ENCODE measurements around the gene XPA. TPM values are rescaled to one million over a fixed set of nuclear protein-coding genes. Genes with fewer than 3 reads are reported as not detected.

Gene XPA
- total RNA-seq, 2 donors from 2014 or later: 4.9 to 7.3 TPM

DNA sequence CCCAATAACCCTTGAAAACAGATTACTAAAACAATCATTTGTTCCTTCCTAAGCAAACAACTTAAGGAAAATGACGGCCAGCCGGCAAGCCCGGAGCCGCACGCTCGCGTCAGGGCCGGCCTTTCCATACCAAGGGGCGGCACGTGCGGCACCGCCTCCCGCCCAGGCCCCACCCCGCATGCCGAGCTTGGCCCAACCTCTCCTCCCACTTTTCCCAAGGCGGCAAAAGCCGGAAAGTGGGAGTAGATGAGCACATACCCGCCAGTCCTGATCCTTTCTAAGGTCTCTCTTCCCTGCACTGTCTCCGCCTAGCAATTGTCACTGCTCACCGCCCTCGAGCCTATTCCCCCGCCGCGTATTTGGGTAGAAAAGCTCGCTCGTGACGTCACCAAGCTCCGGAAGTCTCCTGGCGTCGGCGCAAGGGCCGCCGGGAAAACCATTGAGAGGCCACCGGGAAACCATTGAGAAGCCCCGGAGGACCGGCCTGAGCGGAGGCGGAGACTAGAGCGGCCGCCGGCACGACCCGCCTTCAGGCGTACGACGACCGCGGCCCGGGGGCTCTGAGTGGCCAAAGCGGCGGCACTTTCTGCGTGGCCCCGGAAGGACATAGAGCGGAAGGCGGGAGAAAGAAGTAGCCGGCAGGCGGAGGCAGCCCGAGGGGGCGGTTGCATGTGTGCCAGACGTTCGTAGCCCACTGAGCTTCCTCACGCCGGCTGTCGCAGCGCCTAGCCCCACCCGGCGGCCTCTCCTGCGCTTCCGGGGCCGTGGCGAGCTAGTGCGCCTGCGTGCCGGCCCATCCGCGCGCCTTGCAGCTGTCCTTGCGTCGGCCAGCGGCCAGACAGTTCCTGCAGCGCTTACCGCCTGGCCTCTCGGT is 63.9 kb downstream of the XPA start, which contains the start of the genes NCBP1 and TSTD2:
Gene NCBP1, plus strand, starts transcription at position 837 of the 874 bp plus-strand sequence. CDS start 61 bp downstream, outside the sequence.
Gene TSTD2, minus strand, starts transcription at position 384 of the 874 bp plus-strand sequence. CDS start 5,806 bp downstream, outside the sequence.
- TF ChIP-seq, protein P1, sequence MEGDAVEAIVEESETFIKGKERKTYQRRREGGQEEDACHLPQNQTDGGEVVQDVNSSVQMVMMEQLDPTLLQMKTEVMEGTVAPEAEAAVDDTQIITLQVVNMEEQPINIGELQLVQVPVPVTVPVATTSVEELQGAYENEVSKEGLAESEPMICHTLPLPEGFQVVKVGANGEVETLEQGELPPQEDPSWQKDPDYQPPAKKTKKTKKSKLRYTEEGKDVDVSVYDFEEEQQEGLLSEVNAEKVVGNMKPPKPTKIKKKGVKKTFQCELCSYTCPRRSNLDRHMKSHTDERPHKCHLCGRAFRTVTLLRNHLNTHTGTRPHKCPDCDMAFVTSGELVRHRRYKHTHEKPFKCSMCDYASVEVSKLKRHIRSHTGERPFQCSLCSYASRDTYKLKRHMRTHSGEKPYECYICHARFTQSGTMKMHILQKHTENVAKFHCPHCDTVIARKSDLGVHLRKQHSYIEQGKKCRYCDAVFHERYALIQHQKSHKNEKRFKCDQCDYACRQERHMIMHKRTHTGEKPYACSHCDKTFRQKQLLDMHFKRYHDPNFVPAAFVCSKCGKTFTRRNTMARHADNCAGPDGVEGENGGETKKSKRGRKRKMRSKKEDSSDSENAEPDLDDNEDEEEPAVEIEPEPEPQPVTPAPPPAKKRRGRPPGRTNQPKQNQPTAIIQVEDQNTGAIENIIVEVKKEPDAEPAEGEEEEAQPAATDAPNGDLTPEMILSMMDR (conservative IDR thresholded peaks at IDR 0.05): peak; percentile 23
- Mint-ChIP-seq H3K36me3 (ENCODE audit: low read depth) (no peaks in the 10 kb centered on the region), H3K4me1 (peaks cover 34% of the 10 kb centered on the region), H3K4me3 (peak within 1 kb of the TSS; percentile 74), H3K27me3 (ENCODE audit: insufficient read depth) (no peaks in the 10 kb centered on the region), H3K9me3 (no peaks in the 10 kb centered on the region), H3K27ac (peak within 1 kb of the TSS; percentile 100)
- no peaks in the 10 kb centered on the region for H3K9me3 ChIP-seq (ENCODE audit: control insufficient read depth, low read length)
- H3K9ac ChIP-seq (ENCODE audit: extremely low read depth, low read length, poor library complexity, severe bottlenecking): peak within 1 kb of the TSS; percentile 100
- peak within 1 kb of the TSS; percentile 95 for H3K4me3 ChIP-seq (ENCODE audit: low read length)
- peak within 1 kb of the TSS; percentile 100 for H3K27ac ChIP-seq (ENCODE audit: low read depth, low read length)
- peak; percentile 98 for DNase-seq
- no peaks in the 10 kb centered on the region for H3K27me3 ChIP-seq (ENCODE audit: control insufficient read depth, insufficient read depth, low read length, poor library complexity, severe bottlenecking)
- H3K36me3 ChIP-seq (ENCODE audit: control insufficient read depth, insufficient read depth, low read length): no peaks in the 10 kb centered on the region
- 0% methylated on average over 28 to 83 of the region's 83 CpGs for WGBS, 2 experiments (ENCODE audit: insufficient coverage in 1 of 2, insufficient read length in 1 of 2)
- peaks cover 2% of the 10 kb centered on the region for H3K4me1 ChIP-seq (ENCODE audit: control insufficient read depth, insufficient read depth, low read length)

DNA sequence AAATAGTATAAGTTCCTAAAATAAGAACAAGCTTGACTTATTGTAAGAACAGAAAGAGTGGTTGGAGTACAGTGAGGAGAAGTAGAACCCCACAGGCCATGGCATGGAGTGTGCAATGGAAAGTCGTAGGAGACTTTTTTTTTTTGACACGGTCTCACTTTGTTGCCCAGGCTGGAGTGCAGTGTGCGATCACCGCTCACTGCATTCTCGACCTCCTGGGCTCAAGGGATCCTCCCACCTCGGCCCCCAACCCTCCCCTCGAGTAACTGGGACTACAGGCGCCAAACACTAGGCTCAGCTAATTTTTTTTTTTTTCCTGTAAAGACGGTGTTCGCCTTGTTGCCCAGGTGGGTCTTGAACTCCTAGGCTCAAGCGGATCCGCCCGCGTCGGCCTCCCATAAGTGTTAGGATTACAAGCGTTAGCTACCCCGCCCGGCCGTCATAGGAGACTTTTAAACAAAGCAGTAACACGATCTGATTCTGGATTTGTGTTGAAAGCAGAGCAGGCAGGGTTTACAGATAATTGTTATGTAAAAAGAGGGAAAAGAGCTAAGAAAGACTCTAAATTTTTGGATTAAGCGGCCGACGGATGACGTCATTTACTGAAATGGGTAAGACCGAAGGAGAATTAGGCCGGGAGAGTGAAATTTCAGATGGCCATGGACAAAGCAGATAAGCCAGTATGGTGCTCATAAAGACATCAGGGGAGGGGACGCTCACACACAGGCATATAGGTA is 64.7 kb downstream of the XPA start:
- Mint-ChIP-seq H3K4me1 (peaks cover 32% of the 10 kb centered on the region), H3K27me3 (ENCODE audit: insufficient read depth) (no peaks in the 10 kb centered on the region), H3K9me3 (no peaks in the 10 kb centered on the region), H3K4me3 (peak overlapping the region; percentile 74), H3K27ac (peak overlapping the region; percentile 100), H3K36me3 (ENCODE audit: low read depth) (peaks cover under 1% of the 10 kb centered on the region)
- Histone ChIP-seq H3K27ac (ENCODE audit: low read depth, low read length) (peak overlapping the region; percentile 100), H3K4me3 (ENCODE audit: low read length) (peak overlapping the region; percentile 95), H3K9me3 (ENCODE audit: control insufficient read depth, low read length) (no peaks in the 10 kb centered on the region), H3K27me3 (ENCODE audit: control insufficient read depth, insufficient read depth, low read length, poor library complexity, severe bottlenecking) (no peaks in the 10 kb centered on the region), H3K4me1 (ENCODE audit: control insufficient read depth, insufficient read depth, low read length) (peaks cover 2% of the 10 kb centered on the region), H3K9ac (ENCODE audit: extremely low read depth, low read length, poor library complexity, severe bottlenecking) (peak overlapping the region; percentile 100), H3K36me3 (ENCODE audit: control insufficient read depth, insufficient read depth, low read length) (peaks cover 2% of the 10 kb centered on the region)
- TF ChIP-seq, protein P1 (conservative IDR thresholded peaks at IDR 0.05): no peak
- WGBS, 2 experiments (ENCODE audit: insufficient coverage in 1 of 2, insufficient read length in 1 of 2): 1% methylated on average over 17 to 27 of the region's 27 CpGs
- DNase-seq: peak; percentile 84

DNA sequence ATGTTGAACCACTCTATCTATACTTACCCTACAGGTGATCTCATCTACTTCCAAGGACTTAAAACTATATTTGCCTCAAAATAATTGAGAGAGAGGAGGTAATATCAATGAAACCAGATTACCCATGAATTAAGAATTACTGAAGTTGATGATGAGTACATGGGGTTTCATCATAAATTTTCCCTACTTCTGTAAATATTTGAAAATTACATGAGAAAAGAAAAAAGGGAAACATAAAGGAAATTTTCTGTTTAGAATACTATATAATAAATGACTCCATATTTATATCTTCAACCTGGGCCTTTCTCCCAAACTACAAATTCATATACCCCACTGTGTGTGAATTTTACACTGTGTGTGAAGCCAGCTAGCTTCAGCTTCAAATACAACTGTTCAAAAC is 66.5 kb downstream of the XPA start:
- no peaks in the 10 kb centered on the region for H3K9me3 ChIP-seq (ENCODE audit: control insufficient read depth, low read length)
- no peak for DNase-seq
- H3K4me3 ChIP-seq (ENCODE audit: low read length): no peak overlapping the region
- peaks cover 15% of the 10 kb centered on the region for H3K36me3 ChIP-seq (ENCODE audit: control insufficient read depth, insufficient read depth, low read length)
- Mint-ChIP-seq H3K27me3 (ENCODE audit: insufficient read depth) (no peaks in the 10 kb centered on the region), H3K4me1 (peaks cover 23% of the 10 kb centered on the region), H3K9me3 (no peaks in the 10 kb centered on the region), H3K36me3 (ENCODE audit: low read depth) (peaks cover 7% of the 10 kb centered on the region), H3K4me3 (no peak overlapping the region), H3K27ac (no peak overlapping the region)
- TF ChIP-seq, protein P1 (conservative IDR thresholded peaks at IDR 0.05): no peak
- no peak overlapping the region for H3K9ac ChIP-seq (ENCODE audit: extremely low read depth, low read length, poor library complexity, severe bottlenecking)
- H3K27me3 ChIP-seq (ENCODE audit: control insufficient read depth, insufficient read depth, low read length, poor library complexity, severe bottlenecking): no peaks in the 10 kb centered on the region
- H3K27ac ChIP-seq (ENCODE audit: low read depth, low read length): no peak overlapping the region
- no peaks in the 10 kb centered on the region for H3K4me1 ChIP-seq (ENCODE audit: control insufficient read depth, insufficient read depth, low read length)
